Pancreas (tissue), 10 donors: ENCODE results near the gene TMIE. TPM values are rescaled to one million over a fixed set of nuclear protein-coding genes. Genes with fewer than 3 reads are reported as not detected.
A peak's percentile ranks its signal among the peaks of the same experiment; 100 is the strongest.

Experiments used
- ATAC-seq, 4 donors: fragments of 200-7000 bp; cut with Tn5 transposase; one replicate each; pipeline versions ENCODE4 v1.8.0 to v1.9.1; 2020; ENCODE audit warnings: mild to moderate bottlenecking in 4 of 4, moderate library complexity in 4 of 4
- DNase-seq, 6 donors: peaks; one replicate each; pipeline ENCODE4 v3.0.0-alpha.2; 2020
- FAIRE-seq: peaks from 2 replicates; lab custom pipeline; 2012; peaks lifted over from hg19 to GRCh38; lab: Jason Lieb, UNC
- H3K27ac ChIP-seq, 4 donors: fragments of 200-600 bp; sonication (generic); 1 replicate in 3 of 4; 2 replicates in 1 of 4; pipeline versions ENCODE4 v1.5.0 to v1.8.0; 2020
- H3K27me3 ChIP-seq, 4 donors: fragments of 200-600 bp; one replicate each; pipeline ENCODE4 v1.8.0; 2021
- H3K36me3 ChIP-seq, 3 donors: fragments of 200-600 bp; sonication (generic) in 1 of 3; one replicate each; pipeline versions ENCODE4 v1.5.0 to v1.8.0; 2020 to 2021
- H3K4me1 ChIP-seq, 3 donors: fragments of 200-600 bp; one replicate each; pipeline ENCODE4 v1.8.0; 2021
- H3K4me3 ChIP-seq, 4 donors: fragments of 200-600 bp; sonication (generic) in 2 of 4; one replicate each; pipeline versions ENCODE4 v1.5.0 to v1.8.0; 2020 to 2021
- H3K9me3 ChIP-seq, 4 donors: fragments of 200-600 bp; one replicate each; pipeline ENCODE4 v1.8.0; 2021
- CTCF ChIP-seq, 4 donors: fragments of 200-600 bp; sonication (generic) in 3 of 4; IDR thresholded peaks; one replicate each; pipeline versions ENCODE4 v1.5.0 to v1.8.0; 2021; ENCODE audit warnings: antibody characterized with exemption in 4 of 4
- WGBS, 2 donors: extraction: QIAGEN DNeasy Blood & Tissue Kit; methylation state at CpG; one replicate each; pipeline ENCODE4 v1.1.7; 2013; 5-methylcytosine and 5-hydroxymethylcytosine counted together
- intact Hi-C, 3 donors: fragments of 100-400 bp; cut with DNase I; formaldehyde crosslinking; loops; one replicate each; pipeline versions ENCODE4 v1.11.1 to v1.14.2; 2022
- polyA plus RNA-seq, 2 donors: library from polyadenylated mRNA; stranded (reverse); fragments of 200-250 nt; gene quantifications; one replicate each; pipeline ENCODE4 v1.2.3, GENCODE V29; 2013
- total RNA-seq, 6 donors: library from RNA; stranded (reverse); fragmentation: NEBNext Ultra II Directional in 4 of 6; extraction: Animal tissue kit (Norgen Biotek cat#: 25700) in 4 of 6; gene quantifications; one replicate each; pipeline versions ENCODE4 v1.2.1 to v1.2.4, GENCODE V29; 2021 to 2023
- donor health status: healthy with polysubstance abuse.
- donor health status: DM: no; HTN: no; CAD: no; lungs with moderate emphysema.
- donor health status: DM: no; HTN: no; CAD: no.
- donor health status: control.
- donor health status: control.
- donor health status: Bipolar disorder and iron deficiency.
- donor health status: DM: yes; HTN: yes; CAD: no.
- donor health status: DM: no; HTN: no; CAD: no.
- donor health status: DM: no; HTN: no; CAD: no.
- donor health status: DM: yes; HTN: yes; CAD: no.

TMIE gene
- total and polyA plus RNA-seq, 8 donors, result 0.08 to 0.52 (median 0.14) TPM; not detected in 1

DNA sequence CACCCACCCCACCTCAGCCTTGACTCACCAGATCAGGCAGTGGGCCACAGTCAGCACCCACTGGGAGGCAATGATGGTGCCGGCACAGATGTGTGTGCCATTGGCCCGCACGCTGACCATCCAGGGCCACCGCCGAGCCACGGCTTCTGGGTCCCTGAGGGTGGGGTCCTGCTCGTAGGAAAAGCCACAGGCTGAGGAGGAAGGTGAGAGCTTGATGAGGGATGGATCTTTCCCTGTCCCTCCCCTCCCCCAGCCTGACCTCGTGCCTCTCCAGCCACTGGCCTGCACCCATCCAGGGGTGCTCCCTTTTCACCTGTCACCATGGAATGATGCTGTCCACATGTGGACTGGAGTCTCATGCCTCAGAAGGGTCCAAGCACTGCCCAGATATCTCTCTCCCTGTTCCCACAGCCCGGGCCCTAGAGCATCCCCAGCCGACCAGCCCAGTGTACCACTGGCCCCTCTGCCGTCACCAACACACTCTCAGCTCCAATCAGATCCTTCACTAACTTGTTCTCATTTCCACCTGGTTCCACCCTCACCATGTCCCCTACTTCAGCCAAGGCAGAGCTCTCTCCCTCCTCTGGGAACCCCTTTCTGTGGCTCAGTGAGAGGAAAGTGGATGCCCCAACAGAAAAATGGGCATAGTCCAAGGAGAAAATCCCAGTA is 14.4 kb downstream of the TMIE start:
- Histone ChIP-seq H3K27me3 (no peaks in the 10 kb centered on the region), H3K4me1 (no peaks in the 10 kb centered on the region), H3K36me3 (no peaks in the 10 kb centered on the region), H3K27ac (no peak overlapping the region), H3K9me3 (no peaks in the 10 kb centered on the region), H3K4me3 (no peak overlapping the region)
- DNase-seq (peak in 1 of 6 donors; percentile 42), FAIRE-seq (no peak), ATAC-seq (no peak)
- intact Hi-C loops, result no loop called here
- no peak for TF ChIP-seq CTCF (IDR thresholded peaks at IDR 0.05)
- 87 to 88% methylated on average over 11 of the region's 11 CpGs for WGBS, 2 donors

GRCh38 chr3:46716461-46717441 is 15.6 kb downstream of the TMIE start:
- no peak for ATAC-seq
- no peak for TF ChIP-seq CTCF (IDR thresholded peaks at IDR 0.05)
- intact Hi-C loops, result no loop called here
- no peak overlapping the region for H3K27ac ChIP-seq
- no peaks in the 10 kb centered on the region for H3K36me3 ChIP-seq
- no peak overlapping the region for H3K4me3 ChIP-seq
- no peaks in the 10 kb centered on the region for H3K27me3 ChIP-seq
- peak in 1 of 6 donors; percentile 43 for DNase-seq
- no peak for FAIRE-seq
- H3K9me3 ChIP-seq, result no peaks in the 10 kb centered on the region
- no peaks in the 10 kb centered on the region for H3K4me1 ChIP-seq
- WGBS, 2 donors, result 83 to 93% methylated on average over 19 of the region's 19 CpGs

DNA sequence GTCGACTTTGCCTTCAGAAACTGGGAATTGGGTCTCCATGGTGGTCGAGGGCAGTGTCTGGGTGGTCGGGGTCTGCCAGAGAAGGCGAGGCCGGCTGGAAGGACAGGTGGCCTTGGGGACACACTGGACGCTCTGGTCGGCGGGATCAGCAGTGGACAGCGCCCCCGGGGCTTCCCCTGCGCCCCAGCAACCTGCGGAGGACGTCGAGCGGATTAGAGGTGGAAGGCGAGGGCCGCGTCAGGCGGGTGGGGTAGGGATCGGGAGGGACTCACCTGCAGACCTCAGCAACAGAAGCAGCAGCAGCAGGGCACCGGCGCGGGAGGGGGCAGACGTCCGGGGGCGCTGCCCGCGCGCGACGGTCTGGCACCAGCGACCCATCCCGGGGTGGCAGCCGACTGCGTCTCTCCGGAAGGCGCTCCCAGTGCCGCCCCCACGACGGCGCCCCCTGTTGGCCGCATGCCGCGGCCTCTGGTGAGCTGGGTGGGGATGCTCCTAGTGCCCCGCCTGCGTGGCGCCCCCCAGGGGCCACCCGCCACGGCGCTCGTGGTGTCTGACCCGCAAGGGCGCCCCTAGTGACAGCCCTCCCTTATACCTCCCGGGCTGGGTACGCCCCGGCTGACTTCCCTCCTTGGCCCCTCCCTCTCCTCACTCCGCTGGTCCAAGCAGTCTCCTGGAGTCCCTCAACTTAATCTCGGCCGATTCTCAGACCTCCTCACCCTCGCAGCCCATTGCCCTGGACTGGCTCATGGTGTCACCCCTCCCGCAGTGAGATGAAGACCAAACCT is 16.4 kb downstream of the TMIE start, which contains the start of gene PRSS50:
Gene PRSS50, minus strand, starts transcription at position 423 of the 785 bp plus-strand sequence. Its CDS starts 45 bp downstream, at position 378.
- peak in 1 of 6 donors; percentile 54 for DNase-seq
- Histone ChIP-seq H3K9me3 (no peaks in the 10 kb centered on the region), H3K27ac (no peak within 1 kb of the TSS), H3K27me3 (no peaks in the 10 kb centered on the region), H3K4me3 (no peak within 1 kb of the TSS), H3K36me3 (no peaks in the 10 kb centered on the region), H3K4me1 (no peaks in the 10 kb centered on the region)
- 48 to 60% methylated on average over 53 to 61 of the region's 61 CpGs for WGBS, 2 donors
- no peak for FAIRE-seq
- ATAC-seq, result no peak
- intact Hi-C loops, result no loop called here
- TF ChIP-seq CTCF (IDR thresholded peaks at IDR 0.05), result no peak

DNA sequence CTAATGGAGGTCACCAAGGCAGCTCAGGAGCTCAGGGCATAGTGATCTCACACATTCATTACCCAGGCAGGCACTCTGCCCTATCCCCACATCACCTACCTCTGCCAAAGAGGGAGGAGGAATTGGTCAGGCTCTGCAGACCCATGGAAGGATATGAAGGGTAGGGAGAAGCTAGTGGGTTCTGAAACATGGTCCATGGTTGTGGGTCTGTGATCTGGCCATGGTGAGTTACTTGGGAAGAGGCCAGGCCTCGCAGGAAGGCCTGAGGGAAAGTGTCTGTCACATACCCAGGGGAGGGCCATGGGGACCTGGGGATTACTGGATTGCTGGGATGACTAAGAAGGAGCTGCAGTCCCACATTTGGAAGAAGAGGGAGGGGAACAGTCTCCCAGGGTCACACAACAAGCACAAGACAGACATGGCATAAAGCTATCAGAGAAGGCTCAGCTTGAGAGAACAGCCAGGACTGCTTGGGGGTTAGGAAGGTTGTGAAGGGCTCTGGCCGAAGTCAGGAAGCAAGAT is 17.9 kb downstream of the TMIE start:
- no peak for TF ChIP-seq CTCF (IDR thresholded peaks at IDR 0.05)
- peak in 1 of 6 donors; percentile 19 for DNase-seq
- no peaks in the 10 kb centered on the region for H3K9me3 ChIP-seq
- ATAC-seq, result no peak
- WGBS, 2 donors, result 83 to 86% methylated on average over 2 of the region's 2 CpGs
- no peak overlapping the region for H3K27ac ChIP-seq
- no peaks in the 10 kb centered on the region for H3K27me3 ChIP-seq
- FAIRE-seq, result no peak
- no peaks in the 10 kb centered on the region for H3K36me3 ChIP-seq
- H3K4me1 ChIP-seq, result no peaks in the 10 kb centered on the region
- intact Hi-C loops, result no loop called here
- H3K4me3 ChIP-seq, result no peak overlapping the region
